Measurements from ENCODE around the gene TRIM43.
"Not testable (repeated sequence)": the region's sequence is repeated elsewhere in the genome, so short reads cannot be mapped to it uniquely, and the experiment has no call there.

The TRIM43 gene

DNA sequence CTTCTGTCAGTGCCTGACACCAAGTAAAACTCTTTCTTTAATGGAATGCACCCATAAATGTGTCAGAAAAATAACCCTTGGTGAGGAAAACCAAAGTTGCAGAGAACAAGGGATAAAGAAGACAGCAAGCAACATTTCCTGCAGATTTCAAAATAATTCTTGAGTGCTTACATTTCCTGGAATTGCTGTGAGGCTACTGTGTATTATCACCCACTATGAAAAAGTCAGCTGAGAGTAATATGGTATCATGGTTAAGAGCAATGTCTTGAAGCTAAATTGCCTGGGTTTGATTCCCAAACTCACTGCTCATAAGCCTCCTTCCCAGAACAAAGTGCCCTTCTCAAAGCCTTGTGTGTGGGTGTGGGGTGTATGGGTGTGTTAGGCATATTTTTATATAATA lies 10.3 kb downstream of the TRIM43 start:
- H3K27me3 ChIP-seq (ENCODE audit: insufficient read depth, poor library complexity, severe bottlenecking); H3K36me3 ChIP-seq (ENCODE audit: low read depth); ATAC-seq (ENCODE audit: low read depth); H3K4me3 ChIP-seq (ENCODE audit: severe bottlenecking); H3K9me3 ChIP-seq (ENCODE audit: severe bottlenecking); H3K27ac ChIP-seq (ENCODE audit: poor library complexity, severe bottlenecking); H3K4me1 ChIP-seq (ENCODE audit: insufficient read depth, poor library complexity, severe bottlenecking); DNase-seq (ENCODE audit: low spot score): not testable (repeated sequence)

DNA sequence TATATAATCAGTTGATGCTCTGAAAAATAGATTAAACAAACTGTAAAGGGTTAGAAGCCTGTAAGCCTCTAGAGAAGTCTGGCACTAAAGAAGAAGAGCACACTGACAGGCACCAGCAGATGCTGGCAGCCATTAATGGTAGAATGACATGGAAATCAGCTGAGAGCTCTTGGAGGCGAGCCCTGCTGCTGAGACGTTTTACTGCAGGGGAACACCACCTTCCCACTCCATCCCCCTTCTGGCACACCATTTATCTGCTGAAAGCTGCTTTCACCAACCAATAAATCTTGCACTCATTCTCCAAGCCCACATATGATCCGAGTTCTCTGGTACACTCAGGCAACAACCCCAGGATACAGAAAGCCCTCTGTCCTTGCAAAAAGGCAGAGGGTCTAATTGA lies 16.6 kb downstream of the TRIM43 start:
- not testable (repeated sequence) for H3K36me3 ChIP-seq (ENCODE audit: low read depth); H3K4me3 ChIP-seq (ENCODE audit: severe bottlenecking); H3K27me3 ChIP-seq (ENCODE audit: insufficient read depth, poor library complexity, severe bottlenecking); DNase-seq (ENCODE audit: low spot score); H3K4me1 ChIP-seq (ENCODE audit: insufficient read depth, poor library complexity, severe bottlenecking); H3K9me3 ChIP-seq (ENCODE audit: severe bottlenecking); ATAC-seq (ENCODE audit: low read depth); H3K27ac ChIP-seq (ENCODE audit: poor library complexity, severe bottlenecking)

DNA sequence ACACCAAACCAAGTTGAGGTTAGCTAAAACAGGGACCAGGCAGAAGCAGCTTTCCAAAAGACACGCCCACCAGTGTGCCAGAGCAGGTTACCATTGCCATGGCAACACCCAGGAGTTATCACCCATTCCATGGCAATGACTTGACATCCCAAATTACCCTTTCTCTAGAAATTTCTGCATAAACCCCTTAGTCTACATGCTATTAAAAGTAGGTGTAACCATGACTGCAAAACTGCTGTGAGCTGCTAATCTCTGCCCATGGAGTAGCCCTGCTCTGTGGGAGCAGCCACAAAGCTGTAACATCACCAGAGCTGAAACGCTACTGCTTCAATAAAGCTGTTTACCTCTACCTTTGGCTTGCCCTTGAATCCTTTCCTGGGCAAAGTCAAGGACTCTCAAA lies 18.0 kb downstream of the TRIM43 start:
- not testable (repeated sequence) for H3K4me3 ChIP-seq (ENCODE audit: severe bottlenecking); H3K36me3 ChIP-seq (ENCODE audit: low read depth); ATAC-seq (ENCODE audit: low read depth); H3K9me3 ChIP-seq (ENCODE audit: severe bottlenecking); DNase-seq (ENCODE audit: low spot score); H3K4me1 ChIP-seq (ENCODE audit: insufficient read depth, poor library complexity, severe bottlenecking); H3K27ac ChIP-seq (ENCODE audit: poor library complexity, severe bottlenecking); H3K27me3 ChIP-seq (ENCODE audit: insufficient read depth, poor library complexity, severe bottlenecking)

DNA sequence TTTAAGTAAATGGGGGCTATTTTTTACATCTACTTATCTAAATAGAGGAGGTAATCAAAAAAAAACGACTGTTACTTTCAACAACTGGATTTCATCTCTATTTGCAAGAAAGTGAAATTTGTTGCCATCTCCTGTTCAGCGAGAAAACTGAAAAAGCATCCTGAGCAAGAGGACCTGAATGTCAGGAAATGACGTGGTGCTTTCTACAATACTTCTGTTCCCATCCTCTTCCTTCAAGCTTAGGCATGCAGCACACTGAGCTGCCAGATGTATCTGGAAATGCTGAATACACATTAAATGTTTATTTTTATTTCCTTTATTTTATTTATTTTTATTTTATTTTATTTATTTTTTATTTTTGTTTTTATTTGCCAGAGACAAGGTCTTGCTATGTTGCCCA lies 21.2 kb downstream of the TRIM43 start:
- H3K9me3 ChIP-seq (ENCODE audit: severe bottlenecking); H3K27me3 ChIP-seq (ENCODE audit: insufficient read depth, poor library complexity, severe bottlenecking); H3K4me1 ChIP-seq (ENCODE audit: insufficient read depth, poor library complexity, severe bottlenecking); H3K36me3 ChIP-seq (ENCODE audit: low read depth); H3K4me3 ChIP-seq (ENCODE audit: severe bottlenecking); DNase-seq (ENCODE audit: low spot score); H3K27ac ChIP-seq (ENCODE audit: poor library complexity, severe bottlenecking): not testable (repeated sequence)
- ATAC-seq (ENCODE audit: low read depth), result peak; percentile 72; the same call in 2 of the 3 replicates

DNA sequence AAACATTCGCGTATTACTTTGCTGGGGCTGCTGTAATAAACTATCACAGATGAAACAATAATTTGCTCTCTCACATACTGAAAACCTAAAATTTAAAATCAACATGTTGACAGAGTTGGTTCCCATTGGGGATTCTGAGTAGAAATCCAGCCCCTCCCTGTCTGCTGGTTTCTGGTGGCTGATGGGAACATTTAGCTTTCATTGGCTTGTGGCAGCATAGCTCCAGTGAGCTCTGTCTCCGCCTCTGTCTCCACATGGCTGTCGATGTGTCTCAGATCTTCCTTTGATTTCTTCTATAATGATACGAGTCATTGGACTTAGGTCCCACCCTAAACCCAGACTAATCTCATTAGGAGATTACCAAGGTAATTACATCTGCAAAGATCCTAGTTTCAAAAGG lies 30.9 kb downstream of the TRIM43 start:
- not testable (repeated sequence) for H3K9me3 ChIP-seq (ENCODE audit: severe bottlenecking); H3K36me3 ChIP-seq (ENCODE audit: low read depth); H3K27me3 ChIP-seq (ENCODE audit: insufficient read depth, poor library complexity, severe bottlenecking); DNase-seq (ENCODE audit: low spot score); H3K4me1 ChIP-seq (ENCODE audit: insufficient read depth, poor library complexity, severe bottlenecking); H3K27ac ChIP-seq (ENCODE audit: poor library complexity, severe bottlenecking); ATAC-seq (ENCODE audit: low read depth); H3K4me3 ChIP-seq (ENCODE audit: severe bottlenecking)

DNA sequence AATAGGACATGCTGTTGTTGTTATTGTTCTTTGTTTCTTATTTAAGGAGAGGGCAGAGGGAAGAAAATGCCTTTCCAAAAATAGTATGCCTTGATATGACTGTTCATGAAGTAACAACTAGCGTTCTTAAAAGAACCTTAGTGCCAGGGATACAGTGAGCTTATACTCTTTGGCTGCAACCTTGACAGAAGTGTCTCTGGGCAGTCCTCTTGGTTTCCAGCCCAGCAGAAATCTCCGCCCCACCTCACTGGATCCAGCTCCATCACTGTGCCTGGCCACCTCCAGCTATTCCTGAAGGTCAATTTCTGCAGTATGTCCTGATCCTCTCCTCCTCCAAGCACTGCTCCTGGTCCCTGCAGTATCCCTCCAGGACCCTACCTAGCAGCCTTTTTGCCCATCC lies 39.2 kb downstream of the TRIM43 start:
- not testable (repeated sequence) for H3K27ac ChIP-seq (ENCODE audit: poor library complexity, severe bottlenecking); H3K27me3 ChIP-seq (ENCODE audit: insufficient read depth, poor library complexity, severe bottlenecking); DNase-seq (ENCODE audit: low spot score); H3K4me3 ChIP-seq (ENCODE audit: severe bottlenecking); H3K9me3 ChIP-seq (ENCODE audit: severe bottlenecking); H3K4me1 ChIP-seq (ENCODE audit: insufficient read depth, poor library complexity, severe bottlenecking); H3K36me3 ChIP-seq (ENCODE audit: low read depth); ATAC-seq (ENCODE audit: low read depth)

DNA sequence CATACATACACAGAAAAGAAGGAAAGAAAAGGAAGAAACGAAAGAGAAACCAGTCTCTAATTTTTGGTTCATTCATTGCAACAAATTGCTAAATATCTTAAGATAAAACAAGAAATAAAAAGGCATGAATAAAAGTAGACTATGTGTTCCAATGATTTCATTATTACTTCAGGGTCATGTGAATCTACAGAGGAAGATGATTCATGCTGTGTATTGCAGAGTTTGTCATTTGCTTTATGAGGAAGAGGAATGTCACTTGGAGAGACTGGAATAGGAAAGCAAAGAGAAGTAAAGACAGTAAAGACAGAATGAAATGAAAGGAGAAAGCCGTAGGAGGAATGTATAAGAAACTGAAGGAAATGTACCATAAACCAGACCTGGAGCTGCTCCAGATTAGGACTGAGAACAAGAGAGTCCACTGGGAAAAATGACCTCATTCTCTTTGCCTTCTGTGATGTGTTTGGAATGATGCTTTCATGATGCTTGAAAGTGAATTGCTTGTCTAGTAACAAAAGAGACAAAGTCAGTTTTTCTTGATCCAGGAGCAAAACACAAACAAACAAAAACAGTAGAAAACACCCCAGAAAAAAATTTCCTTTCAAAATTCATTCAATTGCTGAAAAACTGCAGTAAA lies 41.9 kb downstream of the TRIM43 start:
- H3K9me3 ChIP-seq (ENCODE audit: severe bottlenecking); H3K27me3 ChIP-seq (ENCODE audit: insufficient read depth, poor library complexity, severe bottlenecking); H3K4me3 ChIP-seq (ENCODE audit: severe bottlenecking); H3K36me3 ChIP-seq (ENCODE audit: low read depth); ATAC-seq (ENCODE audit: low read depth); H3K27ac ChIP-seq (ENCODE audit: poor library complexity, severe bottlenecking); H3K4me1 ChIP-seq (ENCODE audit: insufficient read depth, poor library complexity, severe bottlenecking); DNase-seq (ENCODE audit: low spot score): not testable (repeated sequence)

DNA sequence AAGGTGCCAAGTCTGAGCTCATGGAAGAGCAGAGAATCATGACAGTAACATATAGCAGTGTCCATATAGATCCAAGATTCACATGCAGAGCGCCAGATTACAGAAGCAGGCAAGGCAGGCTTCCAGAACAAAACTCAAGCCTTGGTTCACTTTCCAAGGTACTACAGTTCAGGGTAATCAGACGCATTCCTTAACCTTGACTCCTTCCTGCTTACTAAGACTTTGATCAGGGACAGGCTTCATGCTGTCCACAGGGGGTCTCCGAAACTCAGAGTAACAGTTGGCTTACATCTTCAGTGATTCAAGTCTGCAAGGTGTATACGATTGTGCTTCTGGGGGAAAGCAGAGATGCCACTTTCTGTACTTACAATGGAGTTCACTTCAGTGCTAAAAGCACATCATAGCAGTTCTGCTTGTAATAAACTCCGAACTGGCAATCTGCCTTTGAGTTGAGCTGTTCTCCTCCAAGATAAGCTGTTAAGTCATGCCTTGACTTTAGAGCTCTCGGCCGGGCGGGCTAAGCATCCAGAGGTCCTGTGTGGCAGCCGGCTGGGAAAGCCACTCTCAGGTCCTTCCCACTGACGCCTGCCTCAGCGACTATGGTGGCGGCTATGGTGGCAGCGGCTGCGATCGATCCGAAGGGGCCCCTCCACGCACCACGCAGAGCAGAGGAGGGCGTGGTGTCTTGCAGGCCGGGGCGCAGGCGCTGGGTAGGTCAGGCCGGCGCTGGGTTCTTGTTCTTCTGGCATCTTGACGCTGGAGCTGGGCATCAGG lies 48.9 kb downstream of the TRIM43 start:
- H3K36me3 ChIP-seq (ENCODE audit: low read depth); H3K4me3 ChIP-seq (ENCODE audit: severe bottlenecking); DNase-seq (ENCODE audit: low spot score); H3K4me1 ChIP-seq (ENCODE audit: insufficient read depth, poor library complexity, severe bottlenecking); H3K27ac ChIP-seq (ENCODE audit: poor library complexity, severe bottlenecking); H3K9me3 ChIP-seq (ENCODE audit: severe bottlenecking); H3K27me3 ChIP-seq (ENCODE audit: insufficient read depth, poor library complexity, severe bottlenecking): not testable (repeated sequence)
- peak; percentile 50 for ATAC-seq (ENCODE audit: low read depth)

DNA sequence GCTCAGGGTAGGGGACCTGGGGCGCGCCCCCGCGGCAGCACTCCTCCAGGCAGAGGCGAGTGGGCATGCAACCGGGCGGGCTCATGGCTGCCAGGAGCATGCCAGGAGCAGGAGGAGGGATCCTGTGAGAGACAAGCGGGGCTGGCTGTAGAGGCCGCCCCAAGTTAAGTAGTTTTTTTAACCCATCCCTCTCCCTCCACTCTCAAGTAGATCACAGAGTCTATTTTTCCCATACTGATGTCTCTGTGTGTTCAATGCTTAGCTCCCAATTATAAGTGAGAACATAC lies 49.4 kb downstream of the TRIM43 start:
- not testable (repeated sequence) for DNase-seq (ENCODE audit: low spot score); H3K27ac ChIP-seq (ENCODE audit: poor library complexity, severe bottlenecking); H3K9me3 ChIP-seq (ENCODE audit: severe bottlenecking); H3K36me3 ChIP-seq (ENCODE audit: low read depth); H3K4me3 ChIP-seq (ENCODE audit: severe bottlenecking); H3K27me3 ChIP-seq (ENCODE audit: insufficient read depth, poor library complexity, severe bottlenecking); ATAC-seq (ENCODE audit: low read depth); H3K4me1 ChIP-seq (ENCODE audit: insufficient read depth, poor library complexity, severe bottlenecking)

DNA sequence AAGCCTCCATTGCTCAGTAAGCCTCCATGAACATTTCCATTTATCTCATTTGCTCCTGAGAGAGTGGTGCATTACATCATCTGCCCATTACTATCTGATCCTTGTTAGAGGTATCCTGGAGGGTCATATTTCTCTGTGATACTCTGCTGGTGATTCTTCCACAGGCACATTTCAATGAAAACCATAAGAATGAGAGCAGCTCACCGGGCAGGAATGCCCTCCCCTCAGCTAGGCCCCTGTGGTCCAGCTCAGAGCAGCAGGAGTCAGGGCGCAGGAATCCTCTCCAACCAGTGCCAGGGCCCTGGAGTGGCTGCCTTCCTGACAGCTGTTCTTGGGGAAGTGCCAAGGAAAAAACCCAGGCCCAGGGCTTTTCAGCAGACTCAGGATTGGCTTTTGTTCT lies 50.0 kb downstream of the TRIM43 start:
- not testable (repeated sequence) for DNase-seq (ENCODE audit: low spot score); H3K9me3 ChIP-seq (ENCODE audit: severe bottlenecking); H3K27me3 ChIP-seq (ENCODE audit: insufficient read depth, poor library complexity, severe bottlenecking); H3K4me1 ChIP-seq (ENCODE audit: insufficient read depth, poor library complexity, severe bottlenecking); H3K36me3 ChIP-seq (ENCODE audit: low read depth); H3K4me3 ChIP-seq (ENCODE audit: severe bottlenecking); H3K27ac ChIP-seq (ENCODE audit: poor library complexity, severe bottlenecking)
- peak; percentile 91 for ATAC-seq (ENCODE audit: low read depth)

DNA sequence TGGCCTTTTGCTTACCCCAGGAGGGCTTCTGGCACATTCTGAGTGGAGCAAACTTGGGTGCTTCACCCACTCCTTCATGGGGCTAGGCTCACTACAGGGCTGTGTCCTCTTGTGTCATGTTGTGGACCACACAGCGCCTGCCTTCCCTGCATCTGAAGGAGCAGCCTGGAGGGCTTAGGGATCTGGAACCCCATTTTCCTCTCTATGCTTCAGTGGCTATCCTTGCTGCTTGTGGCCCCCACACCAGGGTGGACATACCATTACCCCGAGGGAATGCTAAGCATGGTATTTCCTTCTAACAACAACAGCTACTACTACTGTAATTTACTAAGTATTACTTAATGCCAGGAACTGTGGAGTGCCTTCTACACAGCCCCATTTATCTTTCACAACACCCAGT lies 50.6 kb downstream of the TRIM43 start:
- not testable (repeated sequence) for H3K36me3 ChIP-seq (ENCODE audit: low read depth); ATAC-seq (ENCODE audit: low read depth); H3K4me1 ChIP-seq (ENCODE audit: insufficient read depth, poor library complexity, severe bottlenecking); DNase-seq (ENCODE audit: low spot score); H3K27ac ChIP-seq (ENCODE audit: poor library complexity, severe bottlenecking); H3K4me3 ChIP-seq (ENCODE audit: severe bottlenecking); H3K9me3 ChIP-seq (ENCODE audit: severe bottlenecking); H3K27me3 ChIP-seq (ENCODE audit: insufficient read depth, poor library complexity, severe bottlenecking)

DNA sequence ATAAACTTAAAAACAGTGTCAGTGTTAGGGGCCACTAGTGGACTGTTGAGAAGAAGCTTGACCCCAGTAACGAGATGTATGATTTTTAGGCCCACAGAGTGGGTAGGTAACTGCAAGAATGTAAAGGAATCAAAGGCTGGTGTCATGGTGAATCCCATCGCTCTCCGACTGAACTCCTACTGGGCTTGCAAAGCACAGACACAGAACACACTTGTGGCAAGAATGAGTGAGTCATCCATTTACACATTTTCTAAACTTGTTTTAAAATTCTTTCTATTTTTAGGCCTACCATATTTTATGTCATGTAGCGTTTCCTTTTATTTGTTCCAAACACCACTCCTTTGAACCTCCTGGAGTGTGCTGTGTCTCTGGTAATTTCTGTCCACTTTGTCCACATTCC lies 51.1 kb downstream of the TRIM43 start:
- not testable (repeated sequence) for DNase-seq (ENCODE audit: low spot score); H3K4me1 ChIP-seq (ENCODE audit: insufficient read depth, poor library complexity, severe bottlenecking); H3K27me3 ChIP-seq (ENCODE audit: insufficient read depth, poor library complexity, severe bottlenecking); H3K9me3 ChIP-seq (ENCODE audit: severe bottlenecking); H3K36me3 ChIP-seq (ENCODE audit: low read depth); H3K4me3 ChIP-seq (ENCODE audit: severe bottlenecking); H3K27ac ChIP-seq (ENCODE audit: poor library complexity, severe bottlenecking)
- ATAC-seq (ENCODE audit: low read depth), result peak; percentile 24; the same call in 2 of the 3 replicates

Measured in RWPE2 (cell line).